AG08395 (cell line): Measurements from ENCODE around the gene BLM.
A peak's percentile ranks its signal among the peaks of the same experiment; 100 is the strongest.
"Not testable (repeated sequence)": the region's sequence is repeated elsewhere in the genome, so short reads cannot be mapped to it uniquely, and the experiment has no call there.

Experiments
- DNase-seq: peaks from one replicate; pipeline ENCODE4 v3.0.0; 2012; ENCODE audit warnings: mixed read lengths, low spot score

Gene BLM

DNA sequence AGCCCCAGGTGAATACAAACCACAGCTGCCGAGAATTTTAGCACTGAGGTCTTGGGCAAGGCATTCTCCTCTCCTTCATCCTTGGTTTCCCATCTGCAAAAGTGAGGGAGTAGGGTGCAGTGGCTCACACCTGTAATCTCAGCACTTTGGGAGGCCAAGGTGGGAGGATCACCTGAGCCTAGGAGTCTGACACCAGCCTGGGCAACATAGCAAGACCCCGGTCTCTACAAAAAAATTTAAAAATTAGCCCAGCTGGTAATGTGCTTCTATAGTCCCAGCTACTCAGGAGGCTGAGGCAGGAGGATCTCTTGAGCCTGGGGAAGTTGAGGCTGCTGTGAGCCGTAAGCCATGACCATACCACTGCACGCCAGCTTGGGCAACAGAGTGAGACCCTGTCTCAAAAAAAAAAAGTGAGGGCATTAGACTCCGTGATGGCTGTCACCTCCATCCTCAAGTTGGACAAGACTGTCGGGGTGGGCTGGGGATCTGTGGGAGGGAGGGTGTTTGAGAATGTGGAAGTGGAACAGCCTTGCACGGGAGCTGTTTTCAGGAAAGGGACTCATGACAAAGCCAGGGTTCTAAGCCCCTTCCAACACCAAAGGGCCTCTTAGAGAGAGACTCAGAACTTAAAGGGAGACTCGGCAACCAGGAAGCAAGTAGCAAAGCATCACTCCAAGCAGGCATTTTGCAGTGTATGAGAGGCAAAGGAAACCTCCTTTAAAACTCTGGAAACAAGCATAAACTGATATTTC lies 105.2 kb downstream of the BLM start:
- DNase-seq: no peak

GRCh38 chr15:90823455-90823974 lies 106.4 kb downstream of the BLM start:
- DNase-seq: no peak

DNA sequence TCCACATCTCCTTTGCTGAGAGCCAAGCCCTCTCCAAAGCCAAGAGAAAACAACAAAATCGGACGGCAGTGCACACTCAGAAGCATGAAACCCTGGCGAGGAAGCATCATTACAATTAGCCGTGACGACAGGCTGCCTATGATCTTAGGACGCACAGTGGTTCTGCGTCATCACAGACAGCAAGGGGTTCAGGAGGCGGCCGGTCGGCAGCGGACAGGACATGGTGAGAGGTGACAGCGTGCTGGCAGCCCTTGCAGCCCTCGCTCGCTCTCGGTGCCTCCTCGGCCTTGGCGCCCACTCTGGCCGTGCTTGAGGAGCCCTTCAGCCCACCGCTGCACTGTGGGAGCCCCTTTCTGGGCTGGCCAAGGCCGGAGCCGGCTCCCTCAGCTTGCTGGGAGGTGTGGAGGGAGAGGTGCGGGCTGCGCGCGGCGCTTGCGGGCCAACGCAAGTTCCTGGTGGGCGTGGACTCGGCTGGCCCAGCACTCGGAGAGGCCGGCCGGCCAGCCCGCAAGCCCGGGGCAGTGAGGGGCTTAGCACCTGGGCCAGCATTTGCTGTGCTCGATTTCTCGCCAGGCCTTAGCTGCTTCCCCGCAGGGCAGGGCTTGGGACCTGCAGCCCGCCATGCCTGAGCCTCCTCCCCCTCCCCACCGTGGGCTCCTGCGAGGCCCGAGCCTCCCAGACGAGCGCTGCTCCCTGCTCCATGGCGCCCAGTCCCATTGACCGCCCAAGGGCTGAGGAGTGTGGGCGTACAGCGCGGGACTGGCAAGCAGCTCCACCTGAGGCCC lies 108.2 kb downstream of the BLM start:
- DNase-seq: not testable (repeated sequence)

DNA sequence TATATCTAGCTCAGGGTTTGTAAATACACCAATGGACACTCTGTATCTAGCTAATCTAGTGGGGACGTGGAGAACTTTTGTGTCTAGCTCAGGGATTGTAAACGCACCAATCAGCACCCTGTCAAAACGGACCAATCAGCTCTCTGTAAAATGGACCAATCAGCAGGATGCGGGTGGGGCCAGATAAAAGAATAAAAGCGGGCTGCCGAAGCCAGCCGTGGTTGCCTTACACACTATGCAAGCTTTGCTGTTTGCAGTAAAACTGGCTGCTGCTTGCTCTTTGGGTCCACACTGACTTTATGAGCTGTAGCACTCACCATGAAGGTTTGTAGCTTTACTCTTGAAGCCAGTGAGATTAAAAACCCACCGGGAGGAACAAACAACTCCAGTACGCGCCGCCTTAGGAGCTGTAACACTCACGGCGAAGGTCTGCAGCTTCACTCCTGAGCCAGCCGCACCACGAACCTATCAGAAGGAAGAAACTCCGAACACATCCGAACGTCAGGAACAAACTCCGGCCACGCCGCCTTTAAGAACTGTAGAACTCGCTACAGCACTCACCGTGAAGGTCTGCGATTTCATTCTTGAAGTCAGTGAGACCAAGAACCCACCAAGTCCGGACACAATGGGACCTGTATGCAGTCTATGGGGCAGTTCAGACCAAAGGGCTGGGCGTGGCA lies 109.2 kb downstream of the BLM start:
- DNase-seq: not testable (repeated sequence)

DNA sequence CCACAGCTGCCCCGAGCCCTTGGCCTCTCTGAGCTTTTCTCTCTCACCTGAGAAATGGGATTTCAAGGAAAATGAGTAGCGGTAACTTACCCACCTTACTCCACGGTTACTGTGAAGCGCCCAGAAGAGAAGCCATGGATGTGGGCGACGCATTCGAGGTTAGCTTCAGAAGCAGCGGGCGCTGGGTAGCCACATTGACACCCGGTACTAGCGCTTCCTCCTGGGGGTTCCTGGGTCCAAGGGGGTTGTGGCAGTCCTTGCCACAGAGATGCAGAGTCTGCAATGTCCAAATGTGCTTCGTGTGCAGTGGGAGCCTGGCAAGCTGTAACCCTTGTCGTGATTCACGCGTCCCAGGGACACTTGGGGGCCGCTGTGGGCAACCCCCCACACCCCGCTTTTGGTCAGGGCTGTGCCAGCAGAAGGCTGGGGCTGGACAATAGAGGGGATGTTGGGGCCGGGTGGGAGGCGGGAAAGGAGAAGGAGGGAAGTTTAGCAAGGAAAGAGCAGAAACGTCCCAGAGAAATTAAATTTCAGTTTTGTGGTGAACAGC lies 109.8 kb downstream of the BLM start:
- no peak for DNase-seq

- DNase-seq: no peak
These were observed 111.0 kb downstream of the BLM start for GRCh38 chr15:90828111-90828510.

GRCh38 chr15:90829126-90829525 lies 112.0 kb downstream of the BLM start:
- no peak for DNase-seq

DNA sequence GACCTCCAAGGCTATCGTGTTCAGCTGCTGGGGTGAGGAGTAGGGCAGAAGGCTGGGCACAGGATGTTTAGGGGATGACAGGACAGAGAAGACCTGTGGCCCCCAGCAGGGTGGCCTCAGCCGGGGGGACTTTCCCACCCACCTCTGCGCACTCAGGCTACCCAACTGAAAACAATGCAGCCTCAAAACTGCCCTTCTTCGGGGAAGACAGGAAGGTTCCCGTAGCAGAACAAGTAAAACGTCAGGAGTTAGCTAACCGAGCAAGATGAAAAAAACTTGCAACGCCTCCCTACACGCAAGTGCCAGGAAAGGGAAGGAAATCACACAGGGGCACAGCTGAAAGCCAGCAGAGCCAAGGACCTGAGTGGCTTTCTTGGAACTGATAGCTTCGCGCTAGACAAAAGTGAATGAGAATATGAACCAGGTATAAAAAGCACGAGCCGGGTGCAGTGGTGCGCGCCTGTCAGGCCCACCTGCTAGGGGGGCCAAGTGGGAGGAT lies 112.8 kb downstream of the BLM start:
- DNase-seq: no peak

DNA sequence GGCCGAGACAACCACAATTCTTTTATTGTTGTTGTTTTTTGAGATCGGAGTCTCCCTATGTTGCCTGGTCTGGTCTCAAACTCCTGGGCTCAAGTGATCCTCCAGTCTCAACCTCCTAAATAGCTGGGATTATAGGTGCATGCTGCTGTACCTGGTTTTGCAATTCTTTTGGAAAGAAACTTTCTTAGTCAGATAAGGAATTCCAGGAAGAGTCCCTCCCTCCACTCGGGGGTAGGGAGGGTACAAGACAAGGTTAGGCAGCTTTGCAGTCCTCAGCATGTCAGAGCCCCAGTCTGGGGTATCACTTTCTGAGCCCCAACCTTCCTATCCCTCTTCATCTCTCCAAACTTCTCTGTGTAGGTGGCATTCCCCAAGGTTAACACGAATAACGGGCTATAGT lies 117.5 kb downstream of the BLM start:
- DNase-seq: no peak

- peak; percentile 70 for DNase-seq
These were observed 119.2 kb downstream of the BLM start for GRCh38 chr15:90836296-90836871.

DNA sequence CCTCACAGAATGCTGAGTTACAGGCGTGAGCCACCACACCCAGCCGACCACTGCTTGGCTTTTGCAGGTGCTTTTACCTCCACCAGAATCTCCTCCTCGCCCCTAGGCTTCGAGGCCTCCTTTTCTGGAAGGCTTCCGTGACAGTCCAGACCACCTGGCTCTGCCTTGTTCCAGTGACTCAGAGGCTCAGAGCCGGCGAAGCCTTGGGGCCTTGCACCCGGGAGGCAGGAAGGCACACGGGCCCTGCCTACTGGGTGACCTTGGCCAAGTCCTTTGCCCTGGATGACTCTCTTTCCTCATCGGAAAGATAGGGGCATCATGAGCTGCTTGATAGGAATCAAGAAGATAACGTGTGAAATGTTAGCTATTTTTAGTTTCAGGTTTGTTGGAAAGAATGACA lies 119.9 kb downstream of the BLM start:
- DNase-seq: no peak

- DNase-seq: no peak
These were observed 121.0 kb downstream of the BLM start for GRCh38 chr15:90838139-90838538.

DNA sequence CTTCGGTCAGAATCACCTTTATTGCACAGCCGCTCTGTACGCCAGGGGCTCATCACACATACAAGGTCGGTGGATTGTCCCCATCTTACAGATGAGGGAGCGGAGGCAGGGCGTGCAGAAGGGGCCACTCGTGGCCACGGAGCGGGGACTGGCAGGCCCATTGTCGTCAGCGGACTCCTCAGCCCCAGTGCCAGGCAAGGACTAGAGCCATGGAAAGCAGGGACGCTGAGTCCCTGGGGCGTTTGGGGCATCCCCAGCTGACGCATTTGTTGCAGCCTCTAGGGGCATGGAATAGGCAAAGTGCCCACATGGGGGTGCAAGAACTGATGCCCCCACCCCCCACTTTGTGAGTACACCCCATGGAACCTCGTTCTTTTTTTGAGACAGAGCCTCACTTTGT lies 121.4 kb downstream of the BLM start:
- no peak for DNase-seq

DNA sequence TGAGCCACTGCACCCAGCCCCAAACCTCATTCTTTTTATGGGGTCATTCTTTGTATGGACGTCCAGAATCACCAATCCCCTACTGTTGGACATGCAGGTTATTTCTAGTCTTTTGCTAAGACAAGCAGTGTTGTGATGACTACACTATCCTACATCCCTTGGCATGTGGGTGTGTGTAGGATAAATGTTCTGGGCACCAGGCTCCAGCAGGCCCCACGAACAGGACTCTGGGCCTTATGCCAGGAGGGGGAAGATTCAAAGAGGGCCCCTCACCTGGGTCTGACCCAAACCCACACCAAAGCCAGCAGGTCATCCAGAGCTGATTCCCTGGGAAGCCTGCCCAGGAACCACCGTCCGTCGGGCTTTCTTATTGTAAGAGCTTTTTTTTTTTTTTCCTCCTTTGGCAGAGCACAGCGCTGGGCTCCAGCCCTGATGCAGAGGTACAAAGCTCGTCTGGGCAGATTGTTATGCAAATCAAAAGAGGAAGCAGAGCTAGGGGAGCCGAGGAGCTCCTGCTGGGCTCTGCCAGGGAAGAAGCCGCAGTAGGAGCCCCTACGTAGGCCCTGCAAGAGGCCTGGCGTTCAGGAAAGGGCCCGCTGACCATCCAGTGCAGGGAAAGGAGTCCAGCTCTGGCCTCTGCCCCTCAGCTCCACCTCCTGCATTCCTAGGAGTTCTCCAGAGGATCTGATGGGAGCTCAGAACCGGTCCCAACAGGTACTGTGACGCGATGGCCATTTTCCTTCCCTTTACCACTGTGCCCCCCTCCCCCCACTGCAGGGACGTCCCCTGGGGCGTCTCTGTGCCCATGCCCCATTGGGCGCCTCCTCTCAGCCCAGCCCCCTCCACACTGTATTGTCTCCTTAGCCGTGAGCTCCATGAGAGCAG lies 122.3 kb downstream of the BLM start:
- DNase-seq: no peak

GRCh38 chr15:90840157-90840855 lies 123.2 kb downstream of the BLM start:
- no peak for DNase-seq

- no peak for DNase-seq
These were observed 123.8 kb downstream of the BLM start for GRCh38 chr15:90840954-90841353.

DNA sequence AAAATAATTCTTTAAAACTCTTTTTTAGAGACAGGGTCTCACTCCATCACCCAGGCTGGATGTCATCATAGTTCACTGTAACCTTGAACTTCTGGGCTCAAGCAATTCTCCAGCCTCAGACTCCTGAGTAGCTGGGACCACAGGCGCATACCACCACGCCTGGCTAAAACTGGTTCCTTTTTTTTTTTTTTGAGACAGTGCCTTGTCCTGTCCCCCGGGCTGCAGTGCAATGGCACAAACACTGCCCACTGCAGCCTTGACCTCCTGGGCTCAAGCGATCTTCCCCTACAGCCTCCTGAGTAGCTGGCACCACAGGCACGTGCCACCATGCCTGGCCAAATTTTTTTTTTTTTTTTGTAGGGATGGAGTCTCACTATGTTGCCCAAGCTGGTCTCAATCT lies 127.5 kb downstream of the BLM start:
- DNase-seq: no peak

- DNase-seq: peak; percentile 84
These were observed 128.2 kb downstream of the BLM start for GRCh38 chr15:90845201-90845949.

DNA sequence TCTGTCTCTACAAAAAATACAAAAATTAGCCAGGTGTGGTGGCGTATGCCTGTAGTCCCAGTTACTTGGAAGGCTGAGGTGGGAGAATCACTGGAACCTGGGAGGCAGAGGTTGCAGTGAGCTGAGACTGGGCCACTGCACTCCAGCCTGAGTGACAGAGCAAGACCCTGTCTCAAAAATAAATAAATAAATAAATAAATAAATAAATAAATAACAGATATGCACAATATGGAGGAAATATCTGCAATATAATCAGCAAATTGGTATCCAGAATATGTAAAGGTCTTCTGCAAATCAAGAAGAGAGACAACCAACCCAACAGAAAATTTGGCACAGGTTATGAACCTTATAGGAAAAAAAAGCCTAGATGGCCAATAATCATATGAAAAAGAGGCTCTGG lies 132.3 kb downstream of the BLM start:
- DNase-seq: not testable (repeated sequence)
